K562 (cell line): ENCODE data around the gene TXNRD2. TPM values are rescaled to one million over a fixed set of nuclear protein-coding genes. Genes with fewer than 3 reads are reported as not detected.

Experiments
- ATAC-seq: fragments of 200-7000 bp; cut with Tn5 transposase; 3 replicates; pipeline ENCODE4 v1.9.1; 2020; ENCODE audit warnings: moderate library complexity
- BruUV-seq: library from RNA; stranded (reverse); fragments of 400-500 nt; replicated peaks from 2 replicates; lab custom pipeline; 2021; lab: Mats Ljungman, UMichigan
- CTCF ChIA-PET: fragments of 300-600 bp; formaldehyde crosslinking; extraction: SDS; loops from one replicate; lab custom pipeline; 2021; ENCODE audit warnings: low intra/inter-chr PET ratio; lab: Yijun Ruan, JAX
- POLR2A ChIA-PET: fragments of 300-600, 350-650 bp; sonication (Branson Sonifier 250); formaldehyde crosslinking; extraction: SDS; loops from one replicate; lab custom pipeline; 2021; ENCODE audit warnings: antibody characterized with exemption, inconsistent platforms; lab: Yijun Ruan, JAX
- DNase-seq, 4 experiments: peaks; one replicate each; pipeline versions ENCODE4 v3.0.0 to v3.0.0-alpha.2; 2011 to 2018; ENCODE audit warnings: low spot score in 3 of 4, mixed read lengths in 3 of 4; ENCODE audit errors: extremely low read depth in 1 of 4
- FAIRE-seq: peaks from 2 replicates; lab custom pipeline; 2011; peaks lifted over from hg19 to GRCh38; lab: Jason Lieb, UNC
- H2AFZ ChIP-seq: 2 replicates; pipeline ENCODE4 v1.6.0; 2011; ENCODE audit warnings: low read depth, low read length, control low read depth, inconsistent platforms
- H3K27ac ChIP-seq: fragments of 200-600 bp; 3 replicates; pipeline ENCODE4 v1.8.0; 2011; ENCODE audit warnings: low read depth, mild to moderate bottlenecking, control low read depth, inconsistent platforms, low read length, moderate library complexity, mixed read lengths; ENCODE audit errors: extremely low read depth
- H3K27me3 ChIP-seq, 2 experiments: fragments of 300-600 bp in 1 of 2; 2 replicates in 1 of 2; 3 replicates in 1 of 2; pipeline versions ENCODE4 v1.6.0 to v1.8.0; 2011; ENCODE audit warnings: inconsistent platforms in 2 of 2, low read length in 2 of 2, mild to moderate bottlenecking in 1 of 2, mixed read lengths in 1 of 2, moderate library complexity in 1 of 2; ENCODE audit not compliant: control insufficient read depth in 2 of 2, insufficient read depth in 2 of 2
- H3K36me3 ChIP-seq: fragments of 300-600 bp; 3 replicates; pipeline ENCODE4 v1.8.0; 2011; ENCODE audit warnings: mild to moderate bottlenecking, low read length, inconsistent platforms; ENCODE audit not compliant: control insufficient read depth, insufficient read depth
- H3K4me1 ChIP-seq, 2 experiments: fragments of 200-600 bp in 1 of 2; replicated peaks in 1 of 2; 2 replicates in 1 of 2; 3 replicates in 1 of 2; pipeline versions ENCODE4 v1.5.1 to v1.8.0; 2011; ENCODE audit warnings: inconsistent platforms in 2 of 2, low read length in 2 of 2, mild to moderate bottlenecking in 1 of 2, mixed read lengths in 1 of 2, moderate library complexity in 1 of 2; ENCODE audit not compliant: control insufficient read depth in 2 of 2, insufficient read depth in 2 of 2
- H3K4me2 ChIP-seq: 2 replicates; pipeline ENCODE4 v1.6.1; 2011; ENCODE audit warnings: low read length, control low read depth, inconsistent platforms, mixed read lengths; ENCODE audit not compliant: insufficient read depth
- H3K4me3 ChIP-seq: fragments of 200-600 bp; sonication (generic), shearing (Covaris generic); 2 replicates; pipeline ENCODE4 v1.5.1; 2016; ENCODE audit warnings: control low read depth, inconsistent platforms
- H3K79me2 ChIP-seq: fragments of 200-600 bp; 3 replicates; pipeline ENCODE4 v1.8.0; 2011; ENCODE audit warnings: low read length, inconsistent platforms; ENCODE audit not compliant: control insufficient read depth, insufficient read depth
- H3K9ac ChIP-seq, 2 experiments: 2 replicates each; pipeline versions ENCODE4 v1.6.0 to v1.6.1; 2011; ENCODE audit warnings: low read depth in 2 of 2, low read length in 2 of 2, control low read depth in 1 of 2, inconsistent platforms in 1 of 2, mild to moderate bottlenecking in 1 of 2, mixed read lengths in 1 of 2; ENCODE audit not compliant: insufficient read depth in 1 of 2
- H3K9me1 ChIP-seq: one replicate; pipeline ENCODE4 v1.6.0; 2011; ENCODE audit warnings: inconsistent platforms, mild to moderate bottlenecking, low read length, moderate library complexity; ENCODE audit not compliant: control insufficient read depth, insufficient read depth
- H3K9me3 ChIP-seq: replicated peaks from 2 replicates; pipeline ENCODE4 v1.5.1; 2011; ENCODE audit warnings: low read depth, low read length, inconsistent platforms; ENCODE audit not compliant: control insufficient read depth, insufficient read depth
- H4K20me1 ChIP-seq: replicated peaks from 2 replicates; pipeline ENCODE4 v1.6.1; 2011; ENCODE audit warnings: low read length, inconsistent platforms, mixed read lengths; ENCODE audit not compliant: control insufficient read depth, insufficient read depth
- ARID4B ChIP-seq: sonication (generic); formaldehyde crosslinking; IDR thresholded peaks from 2 replicates; pipeline ENCODE4 v1.8.0; 2022; ENCODE audit warnings: mild to moderate bottlenecking, missing genetic modification reagents
- CTBP1 ChIP-seq: fragments of 450-650 bp; IDR thresholded peaks from 2 replicates; pipeline ENCODE4 v1.6.1; 2016; ENCODE audit warnings: borderline replicate concordance
- E2F4 ChIP-seq: sonication (generic); formaldehyde crosslinking; IDR thresholded peaks from 2 replicates; pipeline ENCODE4 v1.8.0; 2022; ENCODE audit warnings: mild to moderate bottlenecking, low read depth, missing genetic modification reagents
- EGR1 ChIP-seq: fragments of 450-650 bp; conservative IDR thresholded peaks from 2 replicates; pipeline ENCODE4 v1.6.1; 2017; ENCODE audit warnings: mild to moderate bottlenecking
- FOXK1 ChIP-seq: sonication (generic); formaldehyde crosslinking; IDR thresholded peaks from 2 replicates; pipeline ENCODE4 v1.8.0; 2022; ENCODE audit warnings: missing genetic modification reagents, mild to moderate bottlenecking, borderline replicate concordance
- JUND ChIP-seq, 2 experiments: IDR thresholded peaks; 2 replicates in 1 of 2; 3 replicates in 1 of 2; pipeline ENCODE4 v1.6.1; 2011; ENCODE audit warnings: borderline replicate concordance in 2 of 2, low read depth in 2 of 2, low read length in 2 of 2, improper control_type of control experiment in 1 of 2, missing biosample characterization in 1 of 2, missing genetic modification characterization in 1 of 2, missing genetic modification reagents in 1 of 2
- NBN ChIP-seq: fragments of 450-650 bp; IDR thresholded peaks from 2 replicates; pipeline ENCODE4 v1.6.1; 2016; ENCODE audit warnings: low read depth, mild to moderate bottlenecking
- NFIX ChIP-seq: fragments of 250-450 bp; sonication (Bioruptor Pico); IDR thresholded peaks from 2 replicates; pipeline ENCODE4 v1.4.0; 2020; ENCODE audit warnings: low read depth, mild to moderate bottlenecking, moderate library complexity
- NR3C1 ChIP-seq: sonication (generic); formaldehyde crosslinking; IDR thresholded peaks from 2 replicates; pipeline ENCODE4 v1.8.1; 2022; ENCODE audit warnings: missing genetic modification reagents
- RNF2 ChIP-seq: sonication (generic); IDR thresholded peaks from 2 replicates; pipeline ENCODE4 v1.6.1; 2016
- RUNX1 ChIP-seq: sonication (generic); IDR thresholded peaks from 2 replicates; pipeline ENCODE4 v1.6.1; 2016; ENCODE audit warnings: antibody characterized with exemption, low read depth
- SREBF1 ChIP-seq: fragments of 150-350 bp; IDR thresholded peaks from 2 replicates; pipeline ENCODE4 v1.6.1; 2014; ENCODE audit warnings: antibody characterized with exemption, low read depth, low read length, borderline replicate concordance
- ZNF507 ChIP-seq: conservative IDR thresholded peaks from 2 replicates; pipeline ENCODE4 v1.6.1; 2017; ENCODE audit warnings: missing genetic modification characterization, missing compliant biosample characterization
- ZNF707 ChIP-seq: fragments of 250-450 bp; sonication (Bioruptor Pico); conservative IDR thresholded peaks from 2 replicates; pipeline ENCODE4 v1.8.0; 2022; ENCODE audit warnings: inconsistent platforms, mild to moderate bottlenecking, moderate library complexity
- ZNF77 ChIP-seq: fragments of 250-450 bp; sonication (Bioruptor Pico); IDR thresholded peaks from 2 replicates; pipeline ENCODE4 v1.5.0; 2020
- WGBS: fragments of 100-300 bp; shearing (Covaris generic); methylation state at CpG from one replicate; pipeline ENCODE4 v1.1.6; 2016; ENCODE audit warnings: low coverage, mixed read lengths; ENCODE audit not compliant: insufficient coverage; ENCODE audit errors: missing lambda C conversion rate; 5-methylcytosine and 5-hydroxymethylcytosine counted together
- in situ Hi-C: fragments of 300-500 bp; cut with MboI; formaldehyde crosslinking; loops from 4 replicates; pipeline ENCODE4 v1.15.0; 2018; ENCODE audit warnings: inconsistent platforms, mixed read lengths
- intact Hi-C: fragments of 100-400 bp; cut with micrococcal nuclease; formaldehyde crosslinking; loops from 2 replicates; pipeline ENCODE4 v1.14.2; 2022
- polyA plus RNA-seq, 8 experiments: library from polyadenylated mRNA; depleted of rRNA in 4 of 8; stranded (reverse) in 5 of 8; unstranded in 3 of 8; fragments of >200 nt; fragmentation: Nextera tagmentation in 2 of 8; fragmentation: Illumina TruSeq in 1 of 8; extraction: Ambion mirVana in 2 of 8; extraction: Trizol in 1 of 8; gene quantifications; 2 replicates each; pipeline versions ENCODE4 v1.2.1 to v1.2.3, GENCODE V29; 2011 to 2014; ENCODE audit warnings: inconsistent platforms in 1 of 8, missing spikeins in 1 of 8
- total RNA-seq, 7 experiments: library from RNA; depleted of rRNA in 6 of 7; stranded (reverse); fragments of >200 nt in 6 of 7; fragmentation: Illumina TruSeq in 2 of 7; extraction: Trizol in 2 of 7; gene quantifications; 2 replicates each; pipeline versions ENCODE4 v1.2.1 to v1.2.3, GENCODE V29; 2011 to 2021; ENCODE audit warnings: low replicate concordance in 1 of 7

The TXNRD2 gene
- total and polyA plus RNA-seq, 9 of the 15 experiments (the other 6 are each of a cell fraction or from before 2014, with no cell fraction given), result 3.3 to 80.2 (median 49.4) TPM

- TF ChIP-seq ARID4B (CRISPR knock-in tag), result no peak
- TF ChIP-seq RNF2, result peak; percentile 4; the same call in 1 of the 2 replicates
- no peak for TF ChIP-seq EGR1
- no peak for TF ChIP-seq CTBP1
- TF ChIP-seq, all 486 proteins: peak for 18
Observed at GRCh38 chr22:19865141-19865829, 76.3 kb downstream of the TXNRD2 start (continued).

GRCh38 chr22:19864538-19865106 is 77.0 kb downstream of the TXNRD2 start:
- Histone ChIP-seq H3K27ac (no peak overlapping the region), H3K79me2 (no peaks in the 10 kb centered on the region), H3K4me1 (peaks cover 8 to 11% of the 10 kb centered on the region in 2 experiments; a peak in 4 of 5 replicates), H3K9me1 (no peaks in the 10 kb centered on the region), H3K27me3 (peaks cover 2 to 11% of the 10 kb centered on the region in 2 experiments; a peak in 2 of 5 replicates), H2AFZ (peak overlapping the region; percentile 21; the same call in 1 of the 2 replicates), H3K9ac (no peak overlapping the region), H3K36me3 (no peaks in the 10 kb centered on the region), H3K9me3 (no peaks in the 10 kb centered on the region), H3K4me2 (no peak overlapping the region; the same call in 1 of the 2 replicates), H3K4me3 (no peak overlapping the region), H4K20me1 (no peaks in the 10 kb centered on the region)
- no TSS peak for BruUV-seq
- CTCF ChIA-PET, result interaction anchor here (0.8 kb wide), 1 partner anchor 45 kb away, joined by 3 read pairs; no protein-coding TSS in a partner anchor
- POLR2A ChIA-PET, result interaction anchor here (0.6 to 6.0 kb wide), 14 partner anchors 10 to 325 kb away, joined by 3 to 51 read pairs (median 4); partner anchors contain the start of genes GNB1L and RTL10
- 17% methylated on average over 5 of the region's 5 CpGs for WGBS
- ATAC-seq, result no peak
- in situ Hi-C loops, result no loop called here
- intact Hi-C loops, result no loop called here
- FAIRE-seq, result no peak
- no peak for DNase-seq
- TF ChIP-seq NFIX (CRISPR knock-in tag) (no peak), FOXK1 (CRISPR knock-in tag) (no peak), ZNF77 (CRISPR knock-in tag) (no peak), RUNX1 (no peak), ZNF707 (no peak), NBN (no peak), ZNF507 (tag) (no peak), E2F4 (CRISPR knock-in tag) (no peak), SREBF1 (no peak), JUND (IDR thresholded peaks at IDR 0.05; ENCODE audit: borderline replicate concordance, low read depth, low read length) (peak; percentile 22; the same call in 1 of the 2 replicates), JUND (tag; IDR thresholded peaks at IDR 0.05; ENCODE audit: borderline replicate concordance, low read depth, low read length) (no peak), NR3C1 (CRISPR knock-in tag) (no peak)
